Fibroblast of lung (primary cell): ENCODE data around the gene MATK. TPM values are rescaled to one million over a fixed set of nuclear protein-coding genes. Genes with fewer than 3 reads are reported as not detected.

Experiments
- DNase-seq, 2 donors: peaks; one replicate each; pipeline versions ENCODE4 v3.0.0 to v3.0.0-alpha.2; 2010; ENCODE audit warnings: low read depth in 2 of 2
- H2AFZ ChIP-seq: 2 replicates; pipeline ENCODE4 v1.5.1; 2012; ENCODE audit warnings: low read length, control low read depth, inconsistent platforms
- H3K27ac ChIP-seq: 2 replicates; pipeline ENCODE4 v1.5.1; 2011; ENCODE audit warnings: low read length, control low read depth; ENCODE audit not compliant: insufficient read depth
- H3K27me3 ChIP-seq: 2 replicates; pipeline ENCODE4 v1.5.1; 2011; ENCODE audit warnings: mild to moderate bottlenecking, low read length; ENCODE audit not compliant: control insufficient read depth, insufficient read depth
- H3K36me3 ChIP-seq: 2 replicates; pipeline ENCODE4 v1.5.1; 2011; ENCODE audit warnings: low read length; ENCODE audit not compliant: control insufficient read depth, insufficient read depth
- H3K4me1 ChIP-seq: 2 replicates; pipeline ENCODE4 v1.5.1; 2011; ENCODE audit warnings: low read length; ENCODE audit not compliant: control insufficient read depth, insufficient read depth; ENCODE audit errors: extremely low read depth
- H3K4me2 ChIP-seq: 2 replicates; pipeline ENCODE4 v1.5.1; 2011; ENCODE audit warnings: low read length, control low read depth; ENCODE audit not compliant: insufficient read depth; ENCODE audit errors: extremely low read depth
- H3K4me3 ChIP-seq, 4 experiments: fragments of 200-600 bp in 1 of 4; sonication (generic) in 1 of 4; replicated peaks in 1 of 4; 2 replicates each; pipeline ENCODE4 v1.5.1; 2011 to 2016; ENCODE audit warnings: low read length in 4 of 4, low read depth in 3 of 4, mild to moderate bottlenecking in 3 of 4, control low read depth in 2 of 4, inconsistent platforms in 1 of 4, mixed read lengths in 1 of 4; ENCODE audit not compliant: insufficient read depth in 1 of 4; ENCODE audit errors: control extremely low read depth in 1 of 4
- H3K79me2 ChIP-seq: 2 replicates; pipeline ENCODE4 v1.5.1; 2012; ENCODE audit warnings: mild to moderate bottlenecking, low read length, inconsistent platforms; ENCODE audit not compliant: control insufficient read depth, insufficient read depth
- H3K9ac ChIP-seq: 2 replicates; pipeline ENCODE4 v1.5.1; 2011; ENCODE audit warnings: mild to moderate bottlenecking, low read length, control low read depth; ENCODE audit not compliant: insufficient read depth
- H3K9me3 ChIP-seq: 2 replicates; pipeline ENCODE4 v1.5.1; 2012; ENCODE audit warnings: low read depth, low read length; ENCODE audit not compliant: control insufficient read depth, insufficient read depth
- H4K20me1 ChIP-seq: 2 replicates; pipeline ENCODE4 v1.5.1; 2011; ENCODE audit warnings: low read length; ENCODE audit not compliant: control insufficient read depth, insufficient read depth; ENCODE audit errors: extremely low read depth
- CTCF ChIP-seq, 2 donors: IDR thresholded peaks in 1 of 2; conservative IDR thresholded peaks in 1 of 2; 1 replicate in 1 of 2; 2 replicates in 1 of 2; pipeline ENCODE4 v1.5.1; 2011 to 2012; ENCODE audit warnings: low read length in 2 of 2, control low read depth in 1 of 2, inconsistent platforms in 1 of 2, low read depth in 1 of 2, mild to moderate bottlenecking in 1 of 2
- EZH2 ChIP-seq: IDR thresholded peaks from 2 replicates; pipeline ENCODE4 v1.5.1; 2012; ENCODE audit warnings: low read length, control low read depth, mild to moderate bottlenecking; ENCODE audit errors: missing control alignments
- polyA plus RNA-seq, 2 donors: library from polyadenylated mRNA; depleted of rRNA in 1 of 2; stranded (reverse) in 1 of 2; unstranded in 1 of 2; fragments of >200 nt; gene quantifications; 2 replicates each; pipeline ENCODE4 v1.2.1, GENCODE V29; 2011 to 2012; ENCODE audit warnings: missing spikeins in 1 of 2
- total RNA-seq: library from RNA; depleted of rRNA; stranded (reverse); fragments of >200 nt; gene quantifications from 2 replicates; pipeline ENCODE4 v1.2.1, GENCODE V29; 2014

The MATK gene
- total and polyA plus RNA-seq, 2 donors (not counting 1 experiment from before 2014, with no cell fraction given), result under 0.01 TPM; not detected in 1

GRCh38 chr19:3834349-3835054, 48.3 kb upstream of the MATK start:
- no peak overlapping the region for H3K27ac ChIP-seq
- H3K4me3 ChIP-seq, result no peak overlapping the region
- H3K9ac ChIP-seq, result no peak overlapping the region
- H3K79me2 ChIP-seq, result no peaks in the 10 kb centered on the region
- no peaks in the 10 kb centered on the region for H4K20me1 ChIP-seq
- no peak overlapping the region for H2AFZ ChIP-seq
- H3K9me3 ChIP-seq, result peaks cover 3% of the 10 kb centered on the region
- no peak for DNase-seq
- no peak for TF ChIP-seq EZH2
- TF ChIP-seq CTCF (conservative IDR thresholded peaks at IDR 0.05 in 1 of 2, IDR thresholded peaks at IDR 0.05 in 1 of 2; ENCODE audit: low read depth in 1 of 2, low read length in 2 of 2), result no peak
- H3K4me2 ChIP-seq, result no peak overlapping the region
- no peaks in the 10 kb centered on the region for H3K36me3 ChIP-seq
- H3K27me3 ChIP-seq, result no peaks in the 10 kb centered on the region
- no peaks in the 10 kb centered on the region for H3K4me1 ChIP-seq

GRCh38 chr19:3833578-3834348, 47.6 kb upstream of the MATK start:
- Histone ChIP-seq H3K9me3 (peaks cover 3% of the 10 kb centered on the region), H3K27ac (no peak overlapping the region), H2AFZ (no peak overlapping the region), H3K9ac (no peak overlapping the region), H3K79me2 (no peaks in the 10 kb centered on the region), H3K27me3 (no peaks in the 10 kb centered on the region), H4K20me1 (no peaks in the 10 kb centered on the region), H3K4me1 (no peaks in the 10 kb centered on the region), H3K4me2 (no peak overlapping the region), H3K4me3 (no peak overlapping the region), H3K36me3 (no peaks in the 10 kb centered on the region)
- DNase-seq, result no peak
- no peak for TF ChIP-seq CTCF (conservative IDR thresholded peaks at IDR 0.05 in 1 of 2, IDR thresholded peaks at IDR 0.05 in 1 of 2; ENCODE audit: low read depth in 1 of 2, low read length in 2 of 2)
- TF ChIP-seq EZH2, result no peak

GRCh38 chr19:3832001-3832400, 45.8 kb upstream of the MATK start:
- Histone ChIP-seq H3K4me3 (no peak overlapping the region), H4K20me1 (no peaks in the 10 kb centered on the region), H3K9me3 (no peaks in the 10 kb centered on the region), H2AFZ (no peak overlapping the region), H3K4me1 (no peaks in the 10 kb centered on the region), H3K9ac (no peak overlapping the region), H3K27me3 (no peaks in the 10 kb centered on the region), H3K36me3 (no peaks in the 10 kb centered on the region), H3K27ac (no peak overlapping the region), H3K4me2 (no peak overlapping the region), H3K79me2 (no peaks in the 10 kb centered on the region)
- TF ChIP-seq CTCF (conservative IDR thresholded peaks at IDR 0.05 in 1 of 2, IDR thresholded peaks at IDR 0.05 in 1 of 2; ENCODE audit: low read depth in 1 of 2, low read length in 2 of 2), result no peak
- TF ChIP-seq EZH2, result no peak
- no peak for DNase-seq
